Measurements from ENCODE around the gene EGF.

Gene EGF

DNA sequence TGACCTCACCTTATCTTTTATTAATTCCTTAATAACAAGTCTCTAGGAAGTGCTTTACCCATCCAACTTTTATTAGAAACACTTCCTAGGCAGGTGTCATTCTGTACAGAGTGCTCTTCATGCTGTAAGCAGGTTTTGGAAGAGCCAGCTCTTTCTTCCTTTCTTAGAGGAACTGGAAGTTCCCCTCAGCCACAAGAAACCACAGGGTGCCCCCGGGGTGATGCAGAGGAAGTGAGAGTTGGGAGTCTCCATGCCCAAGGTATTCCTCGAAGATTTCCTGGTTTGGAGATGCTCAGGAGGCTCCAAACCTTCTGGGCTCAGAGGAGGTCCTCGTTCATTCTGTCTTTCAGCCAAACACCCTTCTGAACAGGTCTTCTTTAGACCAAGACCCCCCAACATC lies 83.8 kb downstream of the EGF start:
- H3K4me3 ChIP-seq (ENCODE audit: low read depth, low read length): no peak overlapping the region
- TF ChIP-seq, protein P1, sequence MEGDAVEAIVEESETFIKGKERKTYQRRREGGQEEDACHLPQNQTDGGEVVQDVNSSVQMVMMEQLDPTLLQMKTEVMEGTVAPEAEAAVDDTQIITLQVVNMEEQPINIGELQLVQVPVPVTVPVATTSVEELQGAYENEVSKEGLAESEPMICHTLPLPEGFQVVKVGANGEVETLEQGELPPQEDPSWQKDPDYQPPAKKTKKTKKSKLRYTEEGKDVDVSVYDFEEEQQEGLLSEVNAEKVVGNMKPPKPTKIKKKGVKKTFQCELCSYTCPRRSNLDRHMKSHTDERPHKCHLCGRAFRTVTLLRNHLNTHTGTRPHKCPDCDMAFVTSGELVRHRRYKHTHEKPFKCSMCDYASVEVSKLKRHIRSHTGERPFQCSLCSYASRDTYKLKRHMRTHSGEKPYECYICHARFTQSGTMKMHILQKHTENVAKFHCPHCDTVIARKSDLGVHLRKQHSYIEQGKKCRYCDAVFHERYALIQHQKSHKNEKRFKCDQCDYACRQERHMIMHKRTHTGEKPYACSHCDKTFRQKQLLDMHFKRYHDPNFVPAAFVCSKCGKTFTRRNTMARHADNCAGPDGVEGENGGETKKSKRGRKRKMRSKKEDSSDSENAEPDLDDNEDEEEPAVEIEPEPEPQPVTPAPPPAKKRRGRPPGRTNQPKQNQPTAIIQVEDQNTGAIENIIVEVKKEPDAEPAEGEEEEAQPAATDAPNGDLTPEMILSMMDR (IDR thresholded peaks at IDR 0.05; ENCODE audit: control insufficient read depth, extremely low read depth, insufficient read depth): no peak
- no peak for DNase-seq (ENCODE audit: low read depth)

DNA sequence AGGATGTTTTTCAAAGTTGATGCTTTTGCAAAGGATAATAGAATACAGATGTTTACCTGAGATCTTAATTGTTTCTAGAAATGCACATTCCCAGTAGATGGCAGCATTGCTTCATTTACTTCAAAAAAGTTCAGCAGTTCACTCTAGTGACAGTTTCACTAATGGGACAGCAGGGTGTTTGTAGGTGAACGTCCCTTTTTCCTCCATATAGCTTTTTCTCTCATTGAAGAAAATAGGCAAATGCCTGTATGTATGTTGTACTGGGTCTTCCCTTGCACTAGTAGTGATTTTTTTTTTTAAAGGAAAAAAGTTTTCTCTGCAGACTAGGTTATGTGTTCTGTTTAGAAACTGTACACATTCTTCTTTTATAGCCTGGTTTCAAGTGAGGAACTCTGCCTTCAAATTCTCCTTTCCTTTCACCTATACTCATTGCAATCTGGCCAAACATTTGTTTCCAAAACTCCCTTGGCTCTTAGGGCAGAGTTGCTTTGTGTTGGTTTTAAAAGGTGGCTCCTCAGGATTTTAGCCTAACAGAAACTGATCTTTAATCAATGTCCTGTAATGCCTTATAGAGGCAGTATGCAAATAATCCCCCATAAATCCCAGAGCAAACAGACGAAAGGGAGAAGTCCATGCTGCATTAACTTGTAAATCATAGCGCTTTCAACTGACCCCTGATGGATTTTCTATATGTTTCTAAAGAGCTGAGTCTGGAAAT lies 86.3 kb downstream of the EGF start:
- DNase-seq (ENCODE audit: low read depth): peak; percentile 35
- TF ChIP-seq, protein P1 (IDR thresholded peaks at IDR 0.05; ENCODE audit: control insufficient read depth, extremely low read depth, insufficient read depth): peak; percentile 64
- no peak overlapping the region for H3K4me3 ChIP-seq (ENCODE audit: low read depth, low read length)

DNA sequence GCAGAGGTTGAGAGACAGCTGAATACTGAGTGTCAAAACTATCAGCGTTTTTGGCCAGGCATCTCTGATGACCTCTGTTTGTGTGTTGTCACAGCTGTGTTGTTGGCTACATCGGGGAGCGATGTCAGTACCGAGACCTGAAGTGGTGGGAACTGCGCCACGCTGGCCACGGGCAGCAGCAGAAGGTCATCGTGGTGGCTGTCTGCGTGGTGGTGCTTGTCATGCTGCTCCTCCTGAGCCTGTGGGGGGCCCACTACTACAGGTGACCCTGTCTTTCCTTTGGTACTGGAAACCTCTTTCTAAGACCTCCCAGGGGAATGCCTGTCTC lies 86.9 kb downstream of the EGF start:
- H3K4me3 ChIP-seq (ENCODE audit: low read depth, low read length): no peak overlapping the region
- TF ChIP-seq, protein P1 (IDR thresholded peaks at IDR 0.05; ENCODE audit: control insufficient read depth, extremely low read depth, insufficient read depth): no peak
- no peak for DNase-seq (ENCODE audit: low read depth)

DNA sequence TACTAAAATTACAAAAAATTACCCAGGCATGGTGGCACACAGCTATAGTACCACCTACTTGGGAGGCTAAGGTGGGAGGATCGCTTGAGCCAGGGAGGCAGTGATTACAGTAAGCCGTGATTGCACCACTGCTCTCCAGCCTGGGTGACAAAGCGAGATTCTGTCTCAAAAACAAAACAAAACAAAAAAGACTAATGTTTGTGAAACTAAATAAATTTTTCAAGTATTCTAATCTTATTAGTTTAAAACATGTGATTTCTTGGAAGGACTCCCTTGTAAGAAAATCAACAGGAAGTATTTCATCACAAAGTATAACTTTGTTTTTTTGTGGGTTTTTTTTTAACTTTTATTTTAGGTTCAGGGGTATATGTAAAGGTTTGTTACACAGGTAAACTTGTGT lies 89.6 kb downstream of the EGF start:
- TF ChIP-seq, protein P1 (IDR thresholded peaks at IDR 0.05; ENCODE audit: control insufficient read depth, extremely low read depth, insufficient read depth): no peak

DNA sequence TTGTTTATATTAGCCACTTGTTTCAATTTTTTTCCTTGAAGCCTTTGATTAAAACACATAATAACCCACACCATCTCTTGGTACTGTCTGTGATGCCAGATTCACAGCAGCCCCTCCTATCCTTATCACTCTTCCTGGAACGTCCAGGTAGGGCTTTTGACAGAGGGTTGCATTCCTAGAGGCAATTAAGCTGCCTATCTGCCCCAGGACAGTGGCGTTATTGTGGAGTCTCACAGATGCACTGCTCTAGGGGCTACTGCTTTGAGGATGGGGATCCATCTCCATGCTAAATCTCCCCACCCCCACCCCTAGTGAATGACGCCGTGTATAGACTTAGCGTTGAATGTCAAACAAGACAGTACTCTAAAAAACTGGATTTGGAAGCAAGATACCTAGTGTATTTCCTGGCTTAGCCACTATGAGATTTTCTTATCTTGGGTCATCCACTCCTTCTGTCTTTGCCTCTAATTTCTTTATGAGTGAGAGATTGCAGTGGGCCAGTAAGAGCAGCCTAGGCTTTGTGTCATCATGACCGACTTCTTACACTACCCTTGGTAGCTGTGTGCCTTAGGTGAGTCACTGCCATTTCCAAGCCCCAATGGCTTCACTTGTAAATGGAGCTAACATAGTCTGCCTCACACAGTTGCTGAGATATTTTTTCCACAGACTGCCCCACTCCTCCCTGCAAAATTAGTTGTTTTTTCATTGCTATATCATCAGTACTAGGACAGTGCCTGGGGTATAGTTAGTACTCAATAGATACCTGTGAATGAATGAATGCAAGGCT lies 90.9 kb downstream of the EGF start:
- DNase-seq (ENCODE audit: low read depth): no peak
- H3K4me3 ChIP-seq (ENCODE audit: low read depth, low read length): no peak overlapping the region
- TF ChIP-seq, protein P1 (IDR thresholded peaks at IDR 0.05; ENCODE audit: control insufficient read depth, extremely low read depth, insufficient read depth): no peak

More for the DNA sequence above, 89.6 kb downstream of the EGF start:
- no peak overlapping the region for H3K4me3 ChIP-seq (ENCODE audit: low read depth, low read length)
- no peak for DNase-seq (ENCODE audit: low read depth)

DNA sequence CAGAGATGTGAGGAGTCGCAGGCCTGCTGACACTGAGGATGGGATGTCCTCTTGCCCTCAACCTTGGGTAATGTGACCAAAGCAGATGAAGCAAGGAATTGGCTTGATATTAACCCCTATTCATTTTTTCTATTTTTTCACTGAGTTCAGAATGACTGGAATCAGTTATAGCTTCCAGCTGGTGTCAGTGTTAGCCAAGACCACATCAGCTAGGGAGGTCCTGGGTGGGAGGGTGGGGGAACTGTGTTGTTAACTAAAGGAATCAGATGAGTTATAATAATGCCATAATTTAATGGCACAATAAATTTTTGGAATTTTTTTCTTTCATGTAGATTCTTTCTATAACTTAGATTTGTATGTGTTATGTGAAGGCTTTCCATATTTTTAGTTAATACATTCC lies 91.9 kb downstream of the EGF start:
- TF ChIP-seq, protein P1 (IDR thresholded peaks at IDR 0.05; ENCODE audit: control insufficient read depth, extremely low read depth, insufficient read depth): no peak
- no peak overlapping the region for H3K4me3 ChIP-seq (ENCODE audit: low read depth, low read length)
- no peak for DNase-seq (ENCODE audit: low read depth)

Measured in LNCaP clone FGC (cell line).